GM19328 (cell line): ENCODE data around the gene SURF6.
"Not testable (repeated sequence)": the region's sequence is repeated elsewhere in the genome, so short reads cannot be mapped to it uniquely, and the experiment has no call there.

ENCODE experiments used
- ATAC-seq: cut with Tn5 transposase; IDR thresholded peaks from one replicate; pipeline ENCODE4 v1.9.1; 2021; ENCODE audit warnings: mild to moderate bottlenecking, moderate library complexity; ENCODE audit not compliant: unreplicated experiment

The SURF6 gene

DNA sequence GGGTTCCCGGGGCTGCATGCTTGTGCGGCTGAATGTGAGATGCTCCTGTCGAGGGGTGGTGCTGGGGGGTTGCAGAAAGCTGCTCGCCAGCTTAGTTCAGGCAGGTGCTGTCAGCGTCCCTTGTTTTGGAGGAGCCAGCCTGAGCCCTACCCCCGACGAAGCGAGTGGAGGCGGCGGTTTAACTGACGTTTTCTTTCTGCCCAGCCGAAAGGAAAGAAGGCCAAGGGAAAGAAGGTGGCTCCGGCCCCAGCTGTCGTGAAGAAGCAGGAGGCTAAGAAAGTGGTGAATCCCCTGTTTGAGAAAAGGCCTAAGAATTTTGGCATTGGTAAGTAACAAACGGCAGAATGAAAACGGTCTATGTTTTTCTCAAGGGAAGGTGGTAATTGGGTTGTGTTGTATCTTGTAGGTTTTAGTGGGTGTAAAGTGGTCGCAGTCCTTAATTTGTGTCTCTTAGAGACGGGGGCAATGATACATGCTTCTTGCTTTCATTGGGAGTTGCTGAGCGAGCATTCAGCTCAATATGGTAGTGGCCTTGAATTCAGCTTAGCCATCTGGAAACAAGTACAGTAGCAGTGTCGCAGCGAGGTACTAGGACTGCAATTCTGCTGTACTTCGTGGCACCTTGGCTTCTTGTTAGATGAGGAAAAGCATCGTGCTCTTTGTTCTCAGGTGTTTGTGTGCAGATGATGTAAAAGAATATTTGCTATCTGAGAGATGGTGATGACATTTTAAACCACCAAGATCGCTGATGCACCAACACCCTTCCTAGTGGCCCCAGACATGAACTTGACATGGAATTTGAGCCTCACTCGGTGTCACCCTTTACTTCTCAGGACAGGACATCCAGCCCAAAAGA is 13.0 kb upstream of the SURF6 start:
- no peak for ATAC-seq

DNA sequence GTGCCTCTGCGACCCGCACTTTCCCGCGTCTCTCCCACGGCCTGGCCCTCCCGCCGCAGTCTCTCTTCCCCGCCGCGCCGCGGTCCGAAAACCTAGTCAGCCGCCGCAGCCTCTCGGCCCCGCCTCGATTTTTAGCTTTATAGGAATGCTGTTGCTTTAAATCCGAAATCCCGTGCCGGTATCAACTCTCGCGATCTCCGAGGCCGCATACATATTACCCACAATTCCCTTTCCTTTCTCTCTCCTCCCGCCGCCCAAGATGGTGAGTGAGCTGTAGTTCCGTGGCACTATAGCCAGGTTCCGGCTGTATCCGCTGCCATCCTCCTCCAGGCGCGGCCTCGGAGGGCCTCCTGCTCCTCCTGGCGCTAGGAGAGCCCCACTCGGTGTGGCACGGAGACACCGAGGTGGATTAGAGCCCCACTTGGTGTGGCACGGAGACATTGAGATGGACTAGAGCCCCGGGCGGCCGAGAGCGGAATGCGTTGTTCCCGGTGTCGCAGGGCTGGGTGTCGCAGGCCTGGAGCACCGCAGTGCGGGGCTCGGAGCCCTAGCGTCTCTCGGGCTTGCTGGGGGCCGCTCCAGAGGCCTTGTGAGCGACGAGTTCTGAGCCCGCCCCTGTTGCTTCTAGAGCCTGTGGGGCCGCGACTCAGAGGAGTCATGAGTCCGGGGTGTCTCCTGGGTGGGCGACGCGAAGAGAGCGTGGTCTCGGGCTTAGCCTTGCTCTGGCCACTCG is 12.2 kb upstream of the SURF6 start, which contains the start of the genes MED22 and RPL7A:
MED22 (minus strand) TSS at position 147 of the 733 bp plus-strand sequence. CDS start 1,469 bp downstream, outside the sequence.
RPL7A (plus strand) TSS at position 234 of the 733 bp plus-strand sequence; CDS start at position 260, 26 bp downstream.
- ATAC-seq: no peak

DNA sequence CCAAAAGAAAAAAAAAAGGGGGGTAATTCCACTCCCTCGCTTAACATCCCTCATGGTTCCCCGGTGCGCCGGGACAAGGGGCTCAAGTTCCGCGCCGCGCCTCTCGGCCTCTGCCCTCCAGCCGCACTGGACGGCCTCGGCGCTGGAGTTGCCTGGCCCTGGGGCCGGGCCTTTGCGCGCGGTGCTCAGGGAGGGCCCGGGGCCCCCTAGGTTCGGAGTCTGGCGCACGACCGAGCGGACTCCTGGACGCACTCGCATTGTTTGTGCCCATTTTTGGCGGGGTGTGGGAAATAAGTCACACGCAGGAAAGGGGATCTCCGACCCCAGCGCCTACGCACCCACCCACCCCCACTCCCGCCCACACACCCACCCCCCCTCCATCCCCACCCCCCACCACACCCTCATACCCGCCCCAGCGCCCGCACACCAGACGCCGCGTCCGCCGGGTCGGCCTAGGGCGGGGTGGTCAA is 11.6 kb upstream of the SURF6 start:
- no peak for ATAC-seq

DNA sequence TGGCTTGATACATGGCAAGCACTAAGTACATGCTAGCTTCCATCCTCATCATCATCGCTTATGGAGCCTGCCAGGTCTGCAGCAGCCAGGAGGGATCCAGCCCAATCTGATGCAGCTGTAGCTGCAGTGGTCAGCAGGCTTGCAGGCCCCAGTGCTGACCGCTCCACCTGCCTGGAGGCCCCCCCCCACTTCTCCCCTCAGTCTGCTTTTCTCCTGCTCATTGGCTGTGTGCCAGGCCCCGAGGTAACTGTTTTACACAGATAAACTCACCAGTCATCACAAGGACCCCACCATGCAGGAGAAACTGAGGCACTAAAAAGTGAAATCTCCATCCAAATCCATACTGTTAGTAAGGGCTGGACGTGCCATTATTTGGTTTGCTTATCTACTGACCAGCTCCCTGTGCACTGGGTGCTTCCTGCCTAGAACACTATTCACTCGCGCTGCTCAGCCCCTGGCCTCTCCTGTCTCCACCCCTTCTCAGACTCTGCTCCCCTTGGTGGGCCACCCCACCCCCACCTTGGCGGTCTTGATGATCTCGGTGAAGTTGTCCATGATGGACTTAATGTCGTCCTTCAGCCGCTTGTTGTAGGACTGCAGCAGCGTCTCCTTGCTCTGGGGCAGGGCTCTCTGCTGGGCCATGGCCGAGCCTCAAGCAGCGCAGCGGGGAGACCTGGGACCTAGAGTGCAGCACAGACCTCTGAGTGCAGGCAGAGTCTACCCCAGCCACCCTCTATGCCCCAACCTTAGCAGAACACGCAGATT is 10.2 kb upstream of the SURF6 start:
- ATAC-seq: no peak

DNA sequence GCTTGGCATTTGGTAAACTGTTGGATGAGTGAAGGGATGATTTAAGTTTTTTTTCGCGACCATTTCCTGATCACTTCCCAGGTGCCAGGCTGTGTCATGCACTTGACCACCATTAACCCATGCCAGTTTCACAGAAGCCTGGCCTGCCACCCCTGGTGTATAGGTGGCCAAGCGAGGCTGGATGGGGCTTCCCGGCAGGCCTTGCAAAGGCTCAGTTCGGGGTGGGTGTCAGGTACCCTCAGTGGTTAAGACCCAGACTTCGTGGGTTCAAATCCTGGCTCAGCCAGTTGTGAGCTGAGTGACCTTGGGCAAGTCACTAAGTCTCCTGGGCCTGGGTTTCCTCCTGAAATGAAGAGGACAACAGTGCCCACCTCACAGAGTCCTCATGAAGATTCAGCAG is 9.6 kb upstream of the SURF6 start:
- no peak for ATAC-seq

DNA sequence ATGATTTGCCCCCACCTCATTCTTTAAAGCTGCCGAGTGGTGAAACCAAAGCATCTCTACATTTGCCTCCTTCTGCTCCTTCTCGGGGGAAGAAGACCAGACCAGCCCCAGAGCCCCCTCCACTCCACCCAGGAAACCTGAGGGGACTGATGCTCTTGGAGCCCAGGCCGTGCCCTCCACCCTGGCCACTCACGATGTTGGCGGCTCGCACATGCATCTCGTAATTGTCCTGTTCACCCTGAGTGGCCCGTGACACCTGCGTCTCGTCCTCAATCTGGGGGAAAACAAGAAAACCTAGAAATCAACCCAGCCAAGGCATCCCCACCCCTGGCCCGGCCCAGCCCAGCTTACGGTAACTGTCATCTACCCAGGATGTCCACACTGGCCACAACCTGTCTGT is 9.0 kb upstream of the SURF6 start:
- no peak for ATAC-seq

DNA sequence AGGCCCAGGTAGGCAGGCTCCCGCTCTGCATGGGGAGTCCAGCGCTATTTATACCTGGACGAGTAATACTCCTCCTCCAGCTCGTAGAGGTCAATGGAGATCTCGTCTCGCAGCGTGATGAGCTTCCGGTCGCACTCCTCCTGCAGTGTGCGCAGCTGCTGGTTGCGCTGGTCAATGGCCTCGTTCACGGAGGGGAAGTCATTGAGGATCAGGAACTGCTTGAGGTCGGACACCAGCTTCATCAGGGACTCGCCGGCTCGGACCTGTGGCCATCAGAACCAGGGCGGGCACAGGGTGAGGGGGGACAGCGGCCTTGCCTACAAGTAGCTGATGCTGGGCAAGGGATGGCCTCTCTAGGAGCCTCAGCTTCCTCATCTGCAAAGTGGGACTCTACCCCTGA is 8.1 kb upstream of the SURF6 start:
- ATAC-seq: no peak

DNA sequence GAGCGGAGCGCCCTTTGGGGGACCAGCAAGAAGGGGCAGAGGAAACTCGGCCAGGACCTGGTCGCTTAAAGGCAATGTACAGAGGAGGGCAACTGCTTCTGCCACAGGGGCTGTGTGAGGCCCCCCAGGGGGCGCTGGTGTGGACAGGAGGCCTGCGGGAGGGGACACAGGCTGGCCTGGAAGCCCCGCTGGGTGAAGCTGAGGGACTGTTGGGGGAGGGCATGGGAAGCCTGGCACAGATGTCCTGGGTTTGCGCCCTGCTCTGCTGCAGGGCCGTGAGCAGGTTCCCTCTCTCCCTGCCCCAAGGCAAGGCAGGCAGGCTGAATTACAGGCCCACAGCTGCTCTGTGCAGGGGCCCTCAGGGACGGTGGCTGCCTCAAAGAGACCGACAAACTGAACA is 6.6 kb upstream of the SURF6 start:
- ATAC-seq: no peak

DNA sequence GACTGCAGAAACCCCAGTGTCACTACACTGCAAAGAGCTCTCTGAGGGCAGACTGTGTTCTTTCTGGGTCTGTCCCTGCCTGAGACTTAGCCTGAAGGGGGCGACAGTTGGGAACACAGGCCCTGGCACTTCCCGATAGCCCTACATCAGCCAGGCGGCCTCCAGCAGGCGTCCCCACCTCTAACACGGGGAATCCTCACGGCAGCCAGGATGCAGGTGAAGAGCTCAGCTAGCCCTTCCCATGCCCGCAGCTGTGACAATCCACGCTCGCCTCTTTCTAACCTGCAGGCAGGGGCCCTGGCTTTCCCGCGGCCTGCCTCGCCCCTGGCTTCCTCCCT is 6.0 kb upstream of the SURF6 start:
- ATAC-seq: no peak

DNA sequence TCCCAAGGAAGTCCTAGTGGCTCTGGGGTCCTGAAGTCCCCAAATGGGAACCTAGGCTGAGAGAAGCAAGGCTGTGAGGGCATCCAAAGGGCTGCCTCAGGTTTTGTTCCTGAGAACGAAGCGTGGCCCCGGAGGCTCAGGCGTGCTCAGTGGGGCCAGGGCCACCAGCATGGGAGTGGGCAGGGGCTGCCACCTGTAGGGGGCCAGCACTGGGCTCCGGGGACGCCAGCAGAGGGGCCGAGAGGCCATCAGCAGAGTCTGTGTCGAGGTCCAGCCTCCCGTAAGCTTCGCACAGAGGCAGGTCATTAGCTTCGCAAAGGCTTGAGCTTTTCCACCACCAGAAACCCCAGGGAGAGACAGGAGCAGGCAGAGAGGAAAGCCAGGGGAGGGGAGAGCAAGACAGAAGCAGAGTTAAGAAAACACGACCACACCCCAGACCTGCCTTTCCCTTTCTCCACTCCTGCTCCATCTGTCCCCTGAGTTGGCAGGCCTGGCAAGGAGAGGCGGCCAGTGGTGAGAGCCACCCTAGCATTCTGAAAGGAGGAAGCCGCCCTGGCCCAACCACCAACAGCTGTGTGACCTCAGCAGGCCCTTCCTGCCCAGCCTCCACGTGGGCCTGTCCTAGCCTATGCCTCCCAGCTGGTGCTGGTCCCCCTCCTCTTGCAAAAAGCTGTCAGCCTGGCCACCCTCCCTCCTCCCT is 5.5 kb upstream of the SURF6 start:
- no peak for ATAC-seq

DNA sequence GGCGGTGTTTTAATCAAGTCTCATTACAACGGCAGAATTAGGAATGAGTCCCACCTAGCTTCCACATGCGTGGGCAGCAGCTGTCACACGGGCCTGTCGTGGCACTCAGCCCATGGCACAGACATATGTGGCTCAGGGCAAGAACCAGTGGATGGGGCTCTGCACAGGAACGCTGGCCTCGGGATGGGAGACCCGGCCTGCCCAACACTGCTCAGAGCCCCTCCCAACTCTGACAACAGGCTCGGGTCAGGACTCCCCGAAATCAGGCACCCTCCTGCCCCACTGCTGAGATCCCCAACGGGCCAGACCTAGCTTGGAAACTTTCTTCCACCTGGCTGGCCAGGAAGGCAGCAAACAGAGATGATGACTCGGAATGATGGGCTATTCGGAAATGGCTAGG is 4.9 kb upstream of the SURF6 start:
- no peak for ATAC-seq

DNA sequence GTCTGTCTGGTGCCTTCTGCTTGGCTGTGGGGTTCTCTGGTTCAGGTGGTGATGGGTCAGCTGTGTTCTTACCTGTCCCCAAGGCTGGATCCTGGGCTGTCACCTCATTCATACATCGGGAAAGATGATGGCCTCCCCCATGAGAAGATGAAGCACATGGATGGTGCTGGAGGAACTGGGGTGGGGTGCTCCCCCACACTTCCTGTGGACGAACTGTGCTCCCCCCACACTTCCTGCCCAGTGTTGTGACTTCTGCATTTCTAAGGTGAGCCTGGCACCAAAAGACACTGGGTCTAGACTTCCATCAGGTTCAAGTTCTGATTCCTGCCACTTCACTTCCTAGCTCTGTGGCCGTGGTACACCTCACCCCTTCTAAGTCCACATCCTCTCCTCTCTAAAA is 4.3 kb upstream of the SURF6 start:
- no peak for ATAC-seq

DNA sequence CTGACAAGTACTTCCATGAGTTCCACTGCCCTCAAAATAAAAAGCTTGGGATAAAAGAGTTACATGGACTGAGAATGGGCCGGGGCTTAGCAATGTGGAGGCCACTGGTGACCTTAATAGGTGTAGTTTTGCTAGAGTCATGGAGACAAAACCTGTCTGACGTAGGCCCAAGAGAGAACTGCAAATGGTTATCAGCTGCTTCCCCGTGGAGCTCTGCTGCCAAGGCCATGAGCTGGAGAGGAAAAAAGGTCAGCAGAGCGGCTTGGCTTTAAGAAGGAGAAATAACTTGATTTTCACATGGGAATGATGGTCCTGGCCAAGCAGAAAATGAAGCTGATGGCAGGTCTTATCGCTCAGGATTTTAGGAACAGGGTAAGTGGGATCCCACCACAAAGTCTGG is 3.7 kb upstream of the SURF6 start:
- ATAC-seq: no peak

DNA sequence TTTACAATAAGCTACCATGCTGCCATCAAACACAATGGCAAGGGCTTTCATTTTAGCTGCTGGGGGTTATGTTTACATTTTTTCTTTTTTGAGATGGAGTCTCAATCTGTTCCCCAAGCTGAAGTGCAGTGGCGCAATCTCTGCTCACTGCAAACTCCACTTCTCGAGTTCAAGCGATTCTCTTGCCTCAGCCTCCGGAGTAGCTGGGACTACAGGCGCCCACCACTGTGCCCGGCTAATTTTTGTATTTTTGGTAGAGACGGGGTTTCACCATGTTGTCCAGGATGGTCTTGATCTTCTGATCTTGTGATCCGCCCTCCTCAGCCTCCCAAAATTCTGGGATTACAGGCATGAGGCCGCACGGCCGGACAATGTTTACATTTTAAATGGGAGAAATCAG is 1.1 kb downstream of the SURF6 start:
- ATAC-seq: not testable (repeated sequence)

DNA sequence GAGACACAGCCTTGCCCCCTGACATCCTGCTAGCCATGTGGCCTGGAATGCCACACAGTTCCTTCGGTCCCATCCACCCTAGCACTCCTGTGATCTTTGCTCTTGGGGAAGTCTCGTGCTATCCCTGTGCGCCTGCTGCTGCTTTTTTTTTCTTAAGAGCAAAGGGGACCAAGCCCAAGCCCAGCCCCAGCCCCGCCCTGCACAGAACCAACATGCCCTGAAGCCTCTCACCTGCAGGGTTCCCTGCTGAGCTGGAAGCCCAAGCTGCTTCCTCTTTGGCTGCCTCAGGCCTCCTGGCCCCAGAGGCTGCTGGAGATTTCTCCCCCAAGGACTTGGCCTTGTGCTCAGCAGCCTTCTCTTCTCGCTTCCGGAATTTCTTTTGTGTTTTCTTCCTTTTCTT is 1.8 kb downstream of the SURF6 start:
- ATAC-seq: no peak

DNA sequence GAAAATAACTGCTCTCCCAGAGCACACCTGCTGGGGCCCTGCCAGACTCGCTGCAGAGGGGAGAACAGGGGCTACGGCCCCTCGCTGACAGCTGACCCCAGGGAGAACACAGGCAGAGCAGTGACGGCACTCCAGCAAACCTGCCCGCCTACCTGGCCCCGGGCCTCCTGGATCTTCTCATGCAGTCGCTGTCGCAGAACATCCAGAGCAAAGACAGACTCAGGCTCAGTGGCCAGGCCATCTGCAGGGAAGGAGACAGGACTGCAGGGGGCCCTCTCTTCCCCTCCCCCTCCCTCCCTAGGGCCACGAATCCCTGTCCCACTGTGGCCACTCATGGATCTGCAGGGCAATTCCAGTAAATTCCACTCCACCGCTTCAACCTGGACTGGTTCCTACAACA is 2.4 kb downstream of the SURF6 start:
- no peak for ATAC-seq

DNA sequence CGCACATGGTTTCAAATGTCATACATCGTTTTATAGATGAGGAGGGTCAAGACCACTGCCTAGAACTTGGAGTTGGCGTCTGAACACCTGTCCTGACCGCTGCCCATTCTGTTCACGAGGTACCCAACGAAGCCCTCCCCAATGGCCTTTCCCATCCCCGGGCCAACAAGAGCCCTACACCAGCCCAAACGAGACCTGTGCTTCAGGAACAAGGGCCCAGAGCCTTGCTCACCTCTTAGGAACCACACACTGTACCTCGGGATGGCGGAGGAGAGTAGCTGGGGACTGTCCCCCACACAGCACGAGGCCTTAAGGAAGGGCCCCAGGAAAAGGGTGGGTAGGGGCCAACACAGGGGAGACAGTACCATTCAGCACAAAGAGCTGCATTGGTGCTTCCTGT is 3.0 kb downstream of the SURF6 start:
- no peak for ATAC-seq

DNA sequence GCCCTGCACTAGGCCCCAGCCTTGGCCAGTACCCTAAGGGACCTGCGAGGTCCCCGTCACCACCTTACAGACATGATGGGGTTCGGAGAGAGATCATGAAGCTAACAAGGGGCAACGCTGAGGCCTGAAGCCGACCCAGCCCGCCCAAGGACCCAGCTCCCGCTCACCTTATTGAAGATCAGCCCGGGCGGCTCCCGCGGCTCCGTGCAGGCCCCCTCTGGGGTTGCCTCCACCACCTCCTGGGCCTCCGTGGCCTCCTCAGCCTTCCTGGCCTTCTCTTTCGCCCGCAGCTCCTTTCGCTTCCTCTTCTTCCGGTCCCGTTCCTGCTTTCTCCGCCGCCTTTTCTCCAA is 3.6 kb downstream of the SURF6 start:
- ATAC-seq: no peak

DNA sequence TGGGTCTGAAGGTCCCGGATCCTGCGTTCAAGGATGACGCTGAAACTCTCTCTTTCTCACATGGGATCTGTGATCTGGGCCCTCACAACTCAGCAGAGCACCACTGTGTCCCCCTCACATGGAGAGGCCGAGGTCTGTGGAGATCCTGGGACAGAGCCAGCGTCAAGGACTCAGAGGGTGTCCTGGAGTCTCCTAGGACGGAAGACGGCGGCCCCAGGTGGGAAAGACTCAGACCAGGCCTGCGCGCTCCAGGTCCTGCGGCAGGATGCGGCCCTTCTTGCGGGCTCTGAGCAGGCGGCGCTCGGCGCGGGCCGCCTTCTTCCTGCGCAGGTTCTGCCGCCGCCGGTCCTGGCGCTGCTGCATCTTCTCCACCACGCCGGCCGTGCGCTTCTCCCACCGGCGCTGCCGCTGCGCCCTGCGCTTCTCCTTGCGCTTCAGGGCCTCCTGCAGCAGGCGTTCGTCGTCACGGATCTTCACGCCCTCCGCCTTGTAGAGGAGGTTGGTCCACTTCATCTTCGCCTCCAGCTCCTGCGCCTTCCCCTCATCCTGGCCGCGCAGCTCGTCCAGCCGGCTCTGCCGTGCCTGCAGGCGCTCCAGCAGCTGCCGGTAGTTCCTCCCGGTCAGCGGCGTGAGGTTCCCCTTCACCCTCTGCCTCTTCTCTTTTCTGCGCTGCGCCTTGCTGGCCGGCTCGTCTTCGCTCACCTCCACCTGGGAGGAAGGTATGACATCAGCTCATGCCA is 4.2 kb downstream of the SURF6 start:
- ATAC-seq: no peak

DNA sequence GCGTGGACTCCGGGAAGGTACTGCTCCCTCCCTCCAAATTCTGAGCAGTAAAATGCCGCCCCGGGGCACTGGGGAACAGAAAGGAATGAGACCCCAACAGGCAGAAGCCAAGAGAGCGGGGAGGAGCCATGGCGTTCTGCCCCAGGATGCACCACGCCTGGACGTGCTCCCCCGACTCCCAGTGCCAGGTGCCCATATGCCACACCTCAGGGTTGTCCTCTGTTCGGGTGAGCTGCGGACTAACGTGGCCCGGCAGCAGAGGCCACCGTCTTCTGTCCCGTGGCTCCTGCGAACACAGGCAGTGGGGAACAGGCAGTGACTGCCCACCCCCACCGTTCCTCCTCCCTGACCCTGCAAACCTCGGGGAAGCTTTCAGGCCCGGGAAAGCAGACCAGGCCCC is 4.8 kb downstream of the SURF6 start:
- no peak for ATAC-seq
